A549 (cell line): ENCODE data around the gene LRIG3. TPM values are rescaled to one million over a fixed set of nuclear protein-coding genes. Genes with fewer than 3 reads are reported as not detected.
"Not testable (repeated sequence)": the region's sequence is repeated elsewhere in the genome, so short reads cannot be mapped to it uniquely, and the experiment has no call there.

Source experiments
- ATAC-seq, 2 experiments: fragments of 200-7000 bp in 1 of 2; fragments of >200 bp in 1 of 2; cut with Nextera tagmentation in 1 of 2; cut with Tn5 transposase in 1 of 2; 3 replicates each; pipeline versions ENCODE4 v1.8.0 to v1.9.1; 2018 to 2020; ENCODE audit warnings: mild to moderate bottlenecking in 1 of 2, moderate library complexity in 1 of 2
- CTCF ChIA-PET: fragments of 300-600 bp; sonication (Branson Sonifier 250); formaldehyde crosslinking; extraction: SDS; loops from one replicate; lab custom pipeline; 2021; ENCODE audit warnings: antibody characterized with exemption, inconsistent platforms; lab: Yijun Ruan, JAX
- POLR2A ChIA-PET: fragments of 350-600 bp; formaldehyde crosslinking; extraction: SDS; loops from one replicate; lab custom pipeline; 2021; ENCODE audit warnings: antibody characterized with exemption, inconsistent platforms; lab: Yijun Ruan, JAX
- DNase-seq, 2 experiments: peaks; one replicate each; pipeline versions ENCODE4 v3.0.0 to v3.0.0-alpha.2; 2011 to 2016; ENCODE audit warnings: low read depth in 1 of 2, low spot score in 1 of 2
- FAIRE-seq: peaks from 2 replicates; lab custom pipeline; 2011; peaks lifted over from hg19 to GRCh38; lab: Jason Lieb, UNC
- H3K27ac ChIP-seq, 2 experiments: fragments of >200 bp; sonication (Bioruptor Twin); formaldehyde crosslinking; 3 replicates each; pipeline ENCODE4 v1.5.1; 2016 to 2017
- H3K4me1 ChIP-seq: fragments of >200 bp; sonication (Bioruptor Twin); formaldehyde crosslinking; 3 replicates; pipeline ENCODE4 v1.6.1; 2016
- H3K4me2 ChIP-seq: fragments of >200 bp; sonication (Bioruptor Twin); formaldehyde crosslinking; 3 replicates; pipeline ENCODE4 v1.6.1; 2016
- H3K4me3 ChIP-seq: fragments of >200 bp; sonication (Bioruptor Twin); formaldehyde crosslinking; 3 replicates; pipeline ENCODE4 v1.5.1; 2016
- H3K9me3 ChIP-seq: fragments of >200 bp; sonication (Bioruptor Twin); formaldehyde crosslinking; 3 replicates; pipeline ENCODE4 v1.6.1; 2016
- BHLHE40 ChIP-seq: IDR thresholded peaks from 2 replicates; pipeline ENCODE4 v1.6.1; 2012; ENCODE audit warnings: low read depth, low read length, inconsistent platforms
- EHMT2 ChIP-seq: fragments of 200-600 bp; sonication (generic); IDR thresholded peaks from 2 replicates; pipeline ENCODE4 v1.6.1; 2016; ENCODE audit warnings: antibody characterized with exemption, low read depth, mild to moderate bottlenecking, moderate library complexity
- FOSB ChIP-seq: fragments of 250-450 bp; sonication (Bioruptor Pico); IDR thresholded peaks from 2 replicates; pipeline ENCODE4 v1.5.0; 2020; ENCODE audit warnings: mild to moderate bottlenecking, moderate library complexity
- FOXS1 ChIP-seq: fragments of 250-450 bp; sonication (Bioruptor Pico); IDR thresholded peaks from 2 replicates; pipeline ENCODE4 v1.5.0; 2020; ENCODE audit warnings: mild to moderate bottlenecking, moderate library complexity
- GATA3 ChIP-seq: IDR thresholded peaks from 2 replicates; pipeline ENCODE4 v1.6.1; 2012; ENCODE audit warnings: borderline replicate concordance
- HOXA7 ChIP-seq: fragments of 250-450 bp; sonication (Bioruptor Pico); IDR thresholded peaks from 2 replicates; pipeline ENCODE4 v1.5.0; 2020; ENCODE audit warnings: mild to moderate bottlenecking, moderate library complexity
- HOXB13 ChIP-seq: fragments of 250-450 bp; sonication (Bioruptor Pico); IDR thresholded peaks from 2 replicates; pipeline ENCODE4 v1.5.0; 2020; ENCODE audit warnings: low read depth, mild to moderate bottlenecking, moderate library complexity
- JUN ChIP-seq, 2 experiments: fragments of >200 bp; sonication (Bioruptor Twin); formaldehyde crosslinking; IDR thresholded peaks; 2 replicates in 1 of 2; 3 replicates in 1 of 2; pipeline ENCODE4 v1.6.1; 2016 to 2017
- KDM5A ChIP-seq: fragments of 200-600 bp; sonication (generic); IDR thresholded peaks from 2 replicates; pipeline ENCODE4 v1.6.1; 2016; ENCODE audit warnings: antibody characterized with exemption, mild to moderate bottlenecking
- MAFK ChIP-seq: fragments of 450-650 bp; IDR thresholded peaks from 2 replicates; pipeline ENCODE4 v1.6.1; 2014; ENCODE audit not compliant: partially characterized antibody
- MAX ChIP-seq: IDR thresholded peaks from 2 replicates; pipeline ENCODE4 v1.6.1; 2012
- MAZ ChIP-seq: fragments of 150-350 bp; IDR thresholded peaks from 2 replicates; pipeline ENCODE4 v1.6.1; 2014; ENCODE audit warnings: antibody characterized with exemption, low read depth, low read length, borderline replicate concordance
- NFE2L2 ChIP-seq: fragments of 150-350 bp; conservative IDR thresholded peaks from 2 replicates; pipeline ENCODE4 v1.6.1; 2014; ENCODE audit warnings: low read length
- NPAS2 ChIP-seq: fragments of 250-450 bp; sonication (Bioruptor Pico); IDR thresholded peaks from 2 replicates; pipeline ENCODE4 v1.8.0; 2022; ENCODE audit warnings: mild to moderate bottlenecking, moderate library complexity, borderline replicate concordance
- POLR2AphosphoS2 ChIP-seq: conservative IDR thresholded peaks from 2 replicates; pipeline ENCODE4 v1.6.1; 2012; ENCODE audit warnings: low read length, improper control_type of control experiment, inconsistent platforms
- RAD21 ChIP-seq, 2 experiments: fragments of >200 bp in 1 of 2; sonication (Bioruptor Twin) in 1 of 2; formaldehyde crosslinking in 1 of 2; IDR thresholded peaks in 1 of 2; conservative IDR thresholded peaks in 1 of 2; 2 replicates in 1 of 2; 3 replicates in 1 of 2; pipeline ENCODE4 v1.6.1; 2012 to 2018; ENCODE audit warnings: inconsistent platforms in 1 of 2
- RNF2 ChIP-seq: fragments of 200-600 bp; sonication (generic); IDR thresholded peaks from 2 replicates; pipeline ENCODE4 v1.6.1; 2016; ENCODE audit warnings: low read depth, mild to moderate bottlenecking, antibody characterized with exemption, moderate library complexity, borderline replicate concordance
- ZC3H11A ChIP-seq: fragments of 450-650 bp; IDR thresholded peaks from 2 replicates; pipeline ENCODE4 v1.6.1; 2014; ENCODE audit warnings: antibody characterized with exemption, mild to moderate bottlenecking
- ZFP36 ChIP-seq: fragments of 450-650 bp; IDR thresholded peaks from 2 replicates; pipeline ENCODE4 v1.6.1; 2014; ENCODE audit warnings: borderline replicate concordance; ENCODE audit not compliant: partially characterized antibody
- ZNF302 ChIP-seq: fragments of 250-450 bp; sonication (Bioruptor Pico); IDR thresholded peaks from 2 replicates; pipeline ENCODE4 v1.9.0; 2021; ENCODE audit warnings: inconsistent platforms, mild to moderate bottlenecking, moderate library complexity
- WGBS: methylation state at CpG from one replicate; pipeline ENCODE4 v1.1.6; 2017; ENCODE audit errors: missing lambda C conversion rate; 5-methylcytosine and 5-hydroxymethylcytosine counted together
- polyA plus RNA-seq, 4 experiments: library from polyadenylated mRNA; depleted of rRNA in 3 of 4; stranded (reverse); fragments of >200 nt; fragmentation: RNase III in 1 of 4; extraction: RNeasy Plus Mini Kit Qiagen cat#74134 plus additional on column Dnase treatment in 1 of 4; gene quantifications; 2 replicates in 3 of 4; 3 replicates in 1 of 4; pipeline ENCODE4 v1.2.3, GENCODE V29; 2011 to 2017
- TF ChIP-seq, protein P1 (sequence below): fragments of 250-450 bp; sonication (Bioruptor Pico); IDR thresholded peaks from 2 replicates; pipeline ENCODE4 v1.5.0; 2021; ENCODE audit warnings: mild to moderate bottlenecking, moderate library complexity, borderline replicate concordance
- TF ChIP-seq, protein P2 (sequence below): fragments of >200 bp; sonication (Bioruptor Twin); formaldehyde crosslinking; IDR thresholded peaks from 3 replicates; pipeline ENCODE4 v1.6.1; 2016

The LRIG3 gene
- polyA plus RNA-seq, 2 of the 4 experiments (the other 2 are of a cell fraction), result 3.7 to 16.4 TPM

DNA sequence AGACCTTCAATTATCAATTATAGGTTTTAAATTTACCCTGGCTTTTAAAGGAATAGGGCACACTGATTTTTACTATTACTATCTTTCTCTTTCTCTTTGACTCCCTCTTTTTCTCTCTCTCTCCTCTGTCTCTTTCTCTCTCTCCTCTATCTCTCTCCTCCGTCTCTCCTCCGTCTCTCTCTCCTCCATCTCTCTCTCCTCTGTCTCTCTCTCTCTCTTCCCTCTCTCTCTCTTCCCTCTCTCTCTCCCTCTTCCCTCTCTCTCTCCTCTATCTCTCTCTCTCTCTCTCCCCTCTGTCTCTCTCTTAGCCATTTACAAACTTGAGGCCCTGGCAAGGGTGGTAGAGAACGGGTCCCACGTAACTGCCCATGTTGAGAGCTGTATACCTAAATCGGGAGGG is 62.3 kb downstream of the LRIG3 start:
- FAIRE-seq (no peak), ATAC-seq (no peak), DNase-seq (no peak)
- TF ChIP-seq GATA3 (no peak), JUN (IDR thresholded peaks at IDR 0.05) (no peak), EHMT2 (no peak), ZNF302 (CRISPR knock-in tag) (no peak), KDM5A (no peak), NPAS2 (no peak), POLR2AphosphoS2 (no peak), RNF2 (no peak), HOXA7 (CRISPR knock-in tag) (no peak)
- TF ChIP-seq, protein P1, sequence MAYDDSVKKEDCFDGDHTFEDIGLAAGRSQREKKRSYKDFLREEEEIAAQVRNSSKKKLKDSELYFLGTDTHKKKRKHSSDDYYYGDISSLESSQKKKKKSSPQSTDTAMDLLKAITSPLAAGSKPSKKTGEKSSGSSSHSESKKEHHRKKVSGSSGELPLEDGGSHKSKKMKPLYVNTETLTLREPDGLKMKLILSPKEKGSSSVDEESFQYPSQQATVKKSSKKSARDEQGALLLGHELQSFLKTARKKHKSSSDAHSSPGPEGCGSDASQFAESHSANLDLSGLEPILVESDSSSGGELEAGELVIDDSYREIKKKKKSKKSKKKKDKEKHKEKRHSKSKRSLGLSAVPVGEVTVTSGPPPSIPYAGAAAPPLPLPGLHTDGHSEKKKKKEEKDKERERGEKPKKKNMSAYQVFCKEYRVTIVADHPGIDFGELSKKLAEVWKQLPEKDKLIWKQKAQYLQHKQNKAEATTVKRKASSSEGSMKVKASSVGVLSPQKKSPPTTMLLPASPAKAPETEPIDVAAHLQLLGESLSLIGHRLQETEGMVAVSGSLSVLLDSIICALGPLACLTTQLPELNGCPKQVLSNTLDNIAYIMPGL (CRISPR knock-in tag), result no peak
- Histone ChIP-seq H3K4me2 (no peak overlapping the region), H3K9me3 (no peaks in the 10 kb centered on the region), H3K4me1 (no peaks in the 10 kb centered on the region), H3K4me3 (no peak overlapping the region), H3K27ac (no peak overlapping the region)
- CTCF ChIA-PET, result no interaction called here
- POLR2A ChIA-PET, result no interaction called here
- WGBS, result 85% methylated on average over 5 of the region's 5 CpGs

- H3K4me2 ChIP-seq, H3K9me3 ChIP-seq, CTCF ChIA-PET, ATAC-seq, H3K27ac ChIP-seq, POLR2A ChIA-PET, H3K4me3 ChIP-seq, DNase-seq, H3K4me1 ChIP-seq, FAIRE-seq: not testable (repeated sequence)
- 10% methylated on average over 1 of the region's 1 CpG for WGBS
These were observed 63.1 kb downstream of the LRIG3 start for GRCh38 chr12:58857206-58857605.

DNA sequence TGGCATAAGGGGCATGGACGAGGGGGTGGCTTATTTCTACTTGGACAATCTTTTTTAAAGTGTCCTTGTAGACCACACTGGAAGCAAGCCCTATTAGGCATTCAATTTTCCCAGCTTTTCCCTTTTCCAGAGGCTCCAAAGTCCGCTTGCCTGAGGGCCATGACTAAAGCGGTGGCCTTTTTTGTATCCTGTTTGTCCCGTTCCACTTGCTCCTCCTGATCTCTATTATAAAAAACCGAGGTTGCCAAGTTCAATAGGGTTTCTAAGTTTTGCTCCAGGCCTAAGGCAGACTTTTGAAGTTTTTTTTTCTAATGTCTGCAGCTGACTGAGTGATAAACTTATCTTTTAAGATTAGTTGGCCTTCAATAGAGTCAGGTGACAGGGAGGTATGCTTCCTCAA is 64.7 kb downstream of the LRIG3 start:
- CTCF ChIA-PET, H3K27ac ChIP-seq, H3K9me3 ChIP-seq, FAIRE-seq, ATAC-seq, H3K4me3 ChIP-seq, POLR2A ChIA-PET, H3K4me2 ChIP-seq, DNase-seq, H3K4me1 ChIP-seq: not testable (repeated sequence)
- 33% methylated on average over 5 of the region's 5 CpGs for WGBS

DNA sequence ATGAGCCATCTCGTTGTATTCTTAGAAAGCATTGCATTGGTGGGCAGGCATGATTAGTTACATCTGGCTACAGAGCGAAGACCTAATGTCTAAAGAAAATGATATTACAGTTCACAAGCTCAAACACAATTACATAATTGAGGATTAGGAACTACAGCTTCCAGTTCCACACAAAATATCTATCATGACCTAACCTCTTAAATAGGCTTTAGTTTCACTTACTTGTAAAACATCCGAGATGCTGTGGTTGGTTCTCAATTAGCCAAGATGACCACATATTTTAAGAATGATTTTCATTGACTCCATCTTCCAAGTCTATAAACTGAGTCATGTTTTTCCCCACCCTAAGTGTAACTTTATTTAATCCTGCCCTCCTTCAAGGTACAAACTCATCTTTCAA is 69.5 kb downstream of the LRIG3 start:
- H3K27ac ChIP-seq, result no peak overlapping the region
- 52% methylated on average over 3 of the region's 3 CpGs for WGBS
- H3K4me3 ChIP-seq, result no peak overlapping the region
- ChIA-PET CTCF (no interaction called here), POLR2A (no interaction called here)
- DNase-seq, result no peak
- H3K9me3 ChIP-seq, result no peaks in the 10 kb centered on the region
- no peaks in the 10 kb centered on the region for H3K4me1 ChIP-seq
- no peak for TF ChIP-seq BHLHE40
- no peak for TF ChIP-seq ZFP36
- TF ChIP-seq MAFK, result no peak
- no peak for TF ChIP-seq MAZ
- TF ChIP-seq FOXS1 (CRISPR knock-in tag), result no peak
- TF ChIP-seq, protein P2, sequence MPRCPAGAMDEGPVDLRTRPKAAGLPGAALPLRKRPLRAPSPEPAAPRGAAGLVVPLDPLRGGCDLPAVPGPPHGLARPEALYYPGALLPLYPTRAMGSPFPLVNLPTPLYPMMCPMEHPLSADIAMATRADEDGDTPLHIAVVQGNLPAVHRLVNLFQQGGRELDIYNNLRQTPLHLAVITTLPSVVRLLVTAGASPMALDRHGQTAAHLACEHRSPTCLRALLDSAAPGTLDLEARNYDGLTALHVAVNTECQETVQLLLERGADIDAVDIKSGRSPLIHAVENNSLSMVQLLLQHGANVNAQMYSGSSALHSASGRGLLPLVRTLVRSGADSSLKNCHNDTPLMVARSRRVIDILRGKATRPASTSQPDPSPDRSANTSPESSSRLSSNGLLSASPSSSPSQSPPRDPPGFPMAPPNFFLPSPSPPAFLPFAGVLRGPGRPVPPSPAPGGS, result no peak
- TF ChIP-seq ZC3H11A, result no peak
- TF ChIP-seq FOSB, result no peak
- TF ChIP-seq NFE2L2, result no peak
- TF ChIP-seq EHMT2, result no peak
- no peak for TF ChIP-seq RAD21 (conservative IDR thresholded peaks at IDR 0.05 in 1 of 2, IDR thresholded peaks at IDR 0.05 in 1 of 2)
- TF ChIP-seq MAX, result no peak
- no peak for TF ChIP-seq HOXB13 (CRISPR knock-in tag)
- ATAC-seq, result no peak
- no peak for FAIRE-seq
- no peak overlapping the region for H3K4me2 ChIP-seq
